C4-2B (cell line): ENCODE data around the gene GYPB.
"Not testable (repeated sequence)": the region's sequence is repeated elsewhere in the genome, so short reads cannot be mapped to it uniquely, and the experiment has no call there.

Experiments used
- ZFX ChIP-seq: fragments of 450-650 bp; IDR thresholded peaks from 2 replicates; pipeline ENCODE4 v1.6.1; 2017
- TF ChIP-seq, protein P1 (sequence below): fragments of 450-650 bp; conservative IDR thresholded peaks from 2 replicates; pipeline ENCODE4 v1.5.1; 2017; ENCODE audit warnings: mild to moderate bottlenecking

DNA sequence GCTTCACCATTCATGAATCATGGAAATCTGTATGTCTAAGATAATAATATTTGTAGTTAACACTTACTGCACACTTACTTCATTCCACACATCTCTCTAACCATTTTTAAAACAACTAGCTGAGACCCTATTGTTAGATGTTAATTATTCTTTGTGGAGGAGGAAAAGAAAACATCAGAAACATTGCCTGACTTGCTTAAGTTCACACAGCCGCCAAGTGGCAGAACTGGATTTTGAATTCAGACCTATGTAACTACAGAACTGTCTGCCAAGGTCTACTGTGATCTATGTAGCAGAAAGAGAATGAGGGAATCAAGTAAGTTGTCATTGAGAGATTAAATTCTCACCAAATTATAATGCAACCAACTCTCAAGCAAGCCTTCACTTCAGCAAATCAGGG lies 11.2 kb downstream of the GYPB start:
- TF ChIP-seq, protein P1, sequence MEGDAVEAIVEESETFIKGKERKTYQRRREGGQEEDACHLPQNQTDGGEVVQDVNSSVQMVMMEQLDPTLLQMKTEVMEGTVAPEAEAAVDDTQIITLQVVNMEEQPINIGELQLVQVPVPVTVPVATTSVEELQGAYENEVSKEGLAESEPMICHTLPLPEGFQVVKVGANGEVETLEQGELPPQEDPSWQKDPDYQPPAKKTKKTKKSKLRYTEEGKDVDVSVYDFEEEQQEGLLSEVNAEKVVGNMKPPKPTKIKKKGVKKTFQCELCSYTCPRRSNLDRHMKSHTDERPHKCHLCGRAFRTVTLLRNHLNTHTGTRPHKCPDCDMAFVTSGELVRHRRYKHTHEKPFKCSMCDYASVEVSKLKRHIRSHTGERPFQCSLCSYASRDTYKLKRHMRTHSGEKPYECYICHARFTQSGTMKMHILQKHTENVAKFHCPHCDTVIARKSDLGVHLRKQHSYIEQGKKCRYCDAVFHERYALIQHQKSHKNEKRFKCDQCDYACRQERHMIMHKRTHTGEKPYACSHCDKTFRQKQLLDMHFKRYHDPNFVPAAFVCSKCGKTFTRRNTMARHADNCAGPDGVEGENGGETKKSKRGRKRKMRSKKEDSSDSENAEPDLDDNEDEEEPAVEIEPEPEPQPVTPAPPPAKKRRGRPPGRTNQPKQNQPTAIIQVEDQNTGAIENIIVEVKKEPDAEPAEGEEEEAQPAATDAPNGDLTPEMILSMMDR, result not testable (repeated sequence)
- not testable (repeated sequence) for TF ChIP-seq ZFX
